Cardiac septum (tissue), 1 donor: ENCODE data around the gene DCLRE1A. TPM values are rescaled to one million over a fixed set of nuclear protein-coding genes. Genes with fewer than 3 reads are reported as not detected.
A peak's percentile ranks its signal among the peaks of the same experiment; 100 is the strongest.
"Not testable (repeated sequence)": the region's sequence is repeated elsewhere in the genome, so short reads cannot be mapped to it uniquely, and the experiment has no call there.

ENCODE experiments used
- DNase-seq: peaks from one replicate; pipeline ENCODE4 v3.0.0-alpha.2; 2020; ENCODE audit warnings: low spot score
- intact Hi-C: fragments of 100-400 bp; cut with DNase I; formaldehyde crosslinking; loops from one replicate; pipeline ENCODE4 v1.14.0; 2022
- total RNA-seq: library from RNA; stranded (reverse); fragmentation: NEBNext Ultra II Directional; extraction: Animal tissue kit (Norgen Biotek cat#: 25700); gene quantifications from one replicate; pipeline ENCODE4 v1.2.1, GENCODE V29; 2021
- donor health status: DM: no; HTN: no; CAD: no.

The DCLRE1A gene
- total RNA-seq, 1 donor from 2014 or later, result 5.4 TPM

DNA sequence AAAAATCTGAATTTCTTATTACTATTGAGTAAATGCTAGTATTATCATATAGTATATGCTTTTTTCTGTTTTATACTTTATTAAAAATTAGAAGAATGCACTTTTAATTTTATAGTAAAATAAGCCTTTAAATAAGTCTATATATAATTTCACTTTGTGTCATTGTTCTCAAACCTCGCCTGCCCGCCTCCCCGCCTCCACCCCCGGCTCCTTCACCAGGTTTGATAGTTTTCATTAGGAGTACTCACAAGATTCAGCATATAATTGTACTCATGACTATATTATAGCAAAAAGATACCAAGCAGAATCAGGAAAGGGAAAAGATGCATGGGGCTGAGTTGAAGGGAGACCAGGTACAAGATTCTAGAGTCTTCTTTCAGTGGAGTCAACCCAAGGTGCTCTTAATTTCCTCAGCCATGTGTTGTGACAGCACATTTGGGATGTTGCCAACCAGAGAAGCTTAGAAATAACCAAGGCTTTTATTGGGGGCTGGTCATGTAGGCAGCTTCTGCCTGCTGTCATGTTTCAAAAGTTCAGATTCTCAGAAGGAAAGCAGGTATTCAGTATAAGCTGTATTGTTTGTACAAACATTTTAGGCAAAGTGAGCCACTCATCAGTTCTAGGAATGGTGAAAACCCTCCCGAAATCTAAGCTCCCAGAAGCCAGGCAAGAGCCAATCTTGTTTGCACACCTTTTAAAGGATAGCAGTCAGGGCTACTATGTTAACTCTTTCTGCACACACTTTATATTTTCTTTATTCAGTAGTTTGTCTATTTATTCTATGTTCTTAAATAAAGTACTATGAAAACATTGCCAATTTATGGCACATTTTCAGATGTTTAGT is 12.9 kb upstream of the DCLRE1A start:
- intact Hi-C loops, result no loop called here
- DNase-seq, result no peak

DNA sequence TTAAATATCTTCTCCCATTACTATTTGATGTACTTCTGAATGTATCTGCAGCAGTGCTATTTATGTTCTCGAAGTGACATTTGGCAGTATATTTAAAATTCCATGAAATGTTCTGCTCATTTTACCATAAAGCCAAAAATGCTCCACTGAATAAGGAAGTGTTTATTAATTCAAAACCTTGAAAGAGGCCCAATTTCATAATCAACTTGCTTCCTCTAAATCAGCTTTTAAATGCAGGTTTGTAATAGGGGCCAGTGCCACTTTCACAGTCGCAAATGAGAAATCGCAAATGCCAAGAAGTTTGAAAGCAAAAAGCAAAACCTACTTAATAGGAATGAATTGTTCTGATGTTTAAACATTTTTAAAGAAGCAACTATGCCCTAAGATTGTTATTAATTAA is 12.0 kb upstream of the DCLRE1A start:
- intact Hi-C loops, result no loop called here
- DNase-seq, result no peak

GRCh38 chr10:113859261-113859660 is 5.4 kb upstream of the DCLRE1A start:
- no peak for DNase-seq
- intact Hi-C loops, result loop anchor here (5.0 kb wide), 1 partner anchor 203 kb away; no protein-coding TSS in a partner anchor

GRCh38 chr10:113858541-113858940 is 4.7 kb upstream of the DCLRE1A start:
- intact Hi-C loops, result loop anchor here (5.0 kb wide), 1 partner anchor 204 kb away; no protein-coding TSS in a partner anchor
- DNase-seq, result no peak

DNA sequence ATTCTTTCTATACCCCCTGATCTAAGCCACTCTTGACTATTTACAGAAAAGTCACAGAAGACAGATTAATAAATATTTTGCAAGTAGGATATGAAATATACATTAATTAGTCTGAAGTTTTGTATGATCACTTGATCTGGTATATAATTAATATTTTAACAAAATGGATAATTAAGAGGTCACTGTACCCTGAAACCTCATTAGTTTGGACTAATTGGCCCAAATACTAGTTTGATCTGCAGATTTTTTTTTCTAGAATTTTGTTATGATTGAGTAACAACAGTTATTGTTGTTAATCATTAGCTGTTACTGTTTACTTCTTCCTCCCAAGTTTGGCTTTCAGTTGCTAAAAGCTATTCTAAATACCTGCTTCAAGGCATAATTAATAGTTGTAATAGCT is 3.3 kb upstream of the DCLRE1A start:
- intact Hi-C loops, result loop anchor here (5.0 kb wide), 1 partner anchor 205 kb away; no protein-coding TSS in a partner anchor
- DNase-seq, result no peak

- intact Hi-C loops, result loop anchor here (5.0 kb wide), 1 partner anchor 206 kb away; no protein-coding TSS in a partner anchor
- DNase-seq, result no peak
These were observed 2.7 kb upstream of the DCLRE1A start for GRCh38 chr10:113856563-113856962.

DNA sequence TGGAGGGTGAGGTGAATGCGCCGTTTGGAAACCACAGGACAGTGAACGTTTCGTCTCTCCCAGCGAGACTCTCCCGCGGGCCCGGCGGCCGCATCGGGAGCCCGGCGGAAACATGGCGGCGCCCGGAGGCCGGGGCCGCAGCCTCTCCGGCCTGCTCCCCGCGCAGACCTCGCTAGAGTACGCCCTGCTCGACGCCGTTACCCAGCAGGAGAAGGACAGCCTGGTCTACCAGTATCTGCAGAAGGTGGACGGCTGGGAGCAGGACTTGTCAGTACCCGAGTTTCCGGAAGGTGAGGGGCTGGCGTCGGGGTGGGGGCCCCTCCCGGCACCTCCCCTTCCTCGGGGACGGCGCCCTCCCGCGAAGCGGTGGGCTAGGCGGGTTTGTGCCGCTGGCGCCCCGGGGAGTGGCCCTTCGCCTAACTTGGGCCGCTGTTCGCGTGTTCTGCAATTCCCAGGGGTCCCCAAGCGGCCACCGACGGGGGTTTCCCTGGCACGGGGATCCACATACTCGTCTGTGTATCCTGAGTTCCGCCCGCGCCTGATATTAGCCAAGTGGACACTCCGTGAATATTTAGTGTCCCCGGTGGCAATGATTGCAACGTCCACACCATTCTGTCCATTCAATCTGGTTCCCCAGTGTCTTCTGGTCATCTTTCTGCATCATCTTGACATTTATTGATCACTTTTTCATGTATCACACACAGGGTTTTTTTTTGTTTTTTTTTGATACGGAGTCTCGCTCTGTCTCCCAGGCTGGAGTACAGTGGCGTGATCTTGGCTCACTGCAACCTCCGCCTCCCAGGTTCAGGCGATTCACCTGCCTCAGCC is 1.1 kb upstream of the DCLRE1A start:
- intact Hi-C loops, result loop anchor here (2.0 to 5.0 kb wide), 2 partner anchors 190 to 207 kb away; no protein-coding TSS in a partner anchor
- peak; percentile 79 for DNase-seq

- no peak for DNase-seq
- intact Hi-C loops, result loop anchor here (2.0 kb wide), 1 partner anchor 191 kb away; no protein-coding TSS in a partner anchor
These were observed 287 bp downstream of the DCLRE1A start for GRCh38 chr10:113853578-113854012.

GRCh38 chr10:113849946-113850345 is 3.9 kb downstream of the DCLRE1A start:
- intact Hi-C loops, result no loop called here
- no peak for DNase-seq

DNA sequence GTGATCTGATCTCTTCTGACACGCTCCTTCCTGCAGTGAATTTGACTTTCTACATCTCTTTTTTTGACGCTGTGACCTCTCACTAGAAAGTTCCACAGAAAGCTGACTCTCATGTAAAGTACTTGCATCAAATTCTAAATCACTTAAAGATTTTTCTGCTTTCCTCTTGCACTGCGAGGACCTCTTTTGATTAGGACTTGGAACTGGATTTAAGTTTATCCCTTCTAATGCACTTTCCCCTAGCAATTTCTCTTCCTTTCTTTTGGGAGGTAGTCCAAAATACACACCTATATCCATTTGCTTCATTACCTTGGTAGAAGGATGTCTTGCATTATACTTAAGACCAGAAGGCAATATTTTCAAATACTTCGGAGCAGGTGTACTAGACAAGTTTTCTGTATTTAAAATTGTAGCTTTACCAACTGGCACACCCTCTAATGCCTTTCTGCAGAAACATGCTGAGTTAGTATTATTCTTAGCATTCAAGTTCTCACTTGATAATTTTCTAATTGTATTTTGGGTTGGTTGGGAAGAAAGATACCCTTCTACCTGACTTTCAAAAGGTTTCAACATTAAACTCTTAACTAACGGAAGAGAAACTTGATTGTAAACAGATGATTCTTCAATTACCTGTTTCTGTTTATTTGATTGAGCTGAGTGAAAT is 4.6 kb downstream of the DCLRE1A start:
- intact Hi-C loops, result no loop called here
- no peak for DNase-seq

- no peak for DNase-seq
- intact Hi-C loops, result no loop called here
These were observed 7.8 kb downstream of the DCLRE1A start for GRCh38 chr10:113846036-113846435.

DNA sequence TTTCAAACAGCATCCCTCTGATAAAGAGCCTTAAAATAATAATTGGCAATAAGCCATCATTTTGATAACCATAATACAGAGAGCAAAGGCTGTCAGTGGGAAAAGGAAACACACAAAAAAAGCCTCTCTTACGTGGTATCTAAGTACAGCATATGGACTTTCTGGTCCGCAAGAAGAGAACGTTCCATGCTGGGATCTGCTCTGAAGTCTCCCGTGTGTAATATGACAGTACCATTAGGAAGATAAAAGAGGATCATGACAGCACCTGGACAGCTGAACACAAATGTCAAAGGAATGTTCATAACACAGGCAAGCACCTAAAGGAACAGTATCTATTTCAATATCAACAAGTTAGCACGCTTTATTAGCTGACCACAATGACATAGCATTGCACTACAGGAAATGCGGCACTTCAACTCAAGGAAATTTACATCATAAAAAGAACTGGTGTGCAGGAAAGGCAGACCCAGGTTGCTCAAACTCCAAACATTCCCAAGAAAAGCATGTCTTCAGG is 9.9 kb downstream of the DCLRE1A start:
- DNase-seq, result no peak
- intact Hi-C loops, result no loop called here

DNA sequence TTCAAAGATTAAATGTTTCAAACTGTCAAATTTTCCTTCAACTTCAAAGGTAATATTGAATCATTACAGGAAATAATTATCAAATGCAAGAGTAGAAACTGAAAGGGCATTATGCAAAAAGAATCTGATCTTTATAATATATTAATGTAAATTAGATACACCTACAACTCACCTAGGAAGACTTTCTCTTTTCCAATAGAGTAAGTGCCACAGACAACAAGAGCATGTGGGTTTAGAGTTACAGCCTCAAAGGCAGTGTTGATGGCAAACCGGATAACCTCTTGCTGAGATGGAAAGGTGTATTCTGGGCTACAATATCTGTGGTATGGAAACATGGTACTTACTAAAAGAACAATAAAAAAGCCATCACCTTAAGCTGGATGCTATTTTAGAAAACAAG is 11.7 kb downstream of the DCLRE1A start:
- no peak for DNase-seq
- intact Hi-C loops, result no loop called here

GRCh38 chr10:113828567-113828966 is 25.3 kb downstream of the DCLRE1A start:
- DNase-seq, intact Hi-C loops: not testable (repeated sequence)

- DNase-seq, result no peak
- intact Hi-C loops, result no loop called here
These were observed 28.1 kb downstream of the DCLRE1A start for GRCh38 chr10:113825791-113826190.

DNA sequence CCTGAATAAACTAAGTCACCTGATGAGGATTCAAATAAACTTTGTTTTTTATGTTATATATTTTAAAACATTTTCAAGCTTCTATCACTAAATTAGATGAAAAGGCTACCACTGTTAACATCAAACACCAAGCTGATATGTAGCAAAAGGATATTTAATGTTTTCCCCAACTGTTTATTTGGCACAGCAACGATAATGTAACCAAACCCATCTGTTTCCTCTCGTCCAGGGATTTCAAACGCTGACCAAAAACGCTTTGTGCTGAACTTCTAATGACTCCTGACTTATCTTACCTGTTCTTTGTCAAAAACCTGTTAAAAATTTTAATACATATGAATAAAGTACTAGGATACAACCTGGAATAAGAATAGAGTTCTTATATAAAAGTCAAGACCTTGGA is 30.5 kb downstream of the DCLRE1A start:
- intact Hi-C loops, result no loop called here
- DNase-seq, result no peak

- intact Hi-C loops, result no loop called here
- DNase-seq, result no peak
These were observed 31.7 kb downstream of the DCLRE1A start for GRCh38 chr10:113822174-113822573.

DNA sequence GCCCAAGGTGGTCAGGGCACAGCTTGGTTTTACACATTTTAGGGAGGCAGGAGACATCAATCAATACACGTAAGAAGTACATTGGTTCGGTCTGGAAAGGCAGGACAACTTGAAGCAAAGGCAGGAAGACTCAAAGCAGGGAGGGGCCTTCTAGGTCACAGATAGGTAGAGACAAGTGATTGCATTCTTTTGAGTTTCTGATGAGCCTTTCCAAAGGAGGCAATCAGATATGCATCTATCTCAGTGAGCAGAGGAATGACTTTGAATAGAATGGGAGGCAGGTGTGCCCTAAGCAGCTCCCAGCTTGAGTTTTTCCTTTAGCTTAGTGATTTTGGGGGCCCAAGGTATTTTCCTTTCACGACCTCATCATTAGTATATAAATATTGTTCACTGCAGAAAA is 32.6 kb downstream of the DCLRE1A start:
- intact Hi-C loops, DNase-seq: not testable (repeated sequence)

DNA sequence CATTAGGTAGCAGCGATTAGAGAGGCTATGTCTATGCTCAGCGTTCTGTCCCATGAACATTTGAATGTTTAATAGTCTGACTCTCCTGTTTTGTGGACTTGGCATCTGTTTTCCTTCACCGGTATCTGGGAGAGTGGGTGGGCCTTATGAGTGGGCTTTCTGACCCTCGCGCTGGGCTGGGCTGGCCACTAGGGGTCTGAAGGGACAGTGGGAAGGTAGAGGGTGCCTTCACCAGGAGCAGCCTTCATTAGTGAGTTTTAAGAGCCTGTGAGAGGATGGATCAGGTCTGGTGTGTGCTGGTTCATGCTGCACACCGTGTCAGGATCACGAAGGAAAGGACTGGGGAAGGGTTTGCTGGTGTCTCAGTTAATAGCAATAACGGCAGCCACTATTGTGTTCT is 33.4 kb downstream of the DCLRE1A start:
- intact Hi-C loops, result no loop called here
- DNase-seq, result no peak

DNA sequence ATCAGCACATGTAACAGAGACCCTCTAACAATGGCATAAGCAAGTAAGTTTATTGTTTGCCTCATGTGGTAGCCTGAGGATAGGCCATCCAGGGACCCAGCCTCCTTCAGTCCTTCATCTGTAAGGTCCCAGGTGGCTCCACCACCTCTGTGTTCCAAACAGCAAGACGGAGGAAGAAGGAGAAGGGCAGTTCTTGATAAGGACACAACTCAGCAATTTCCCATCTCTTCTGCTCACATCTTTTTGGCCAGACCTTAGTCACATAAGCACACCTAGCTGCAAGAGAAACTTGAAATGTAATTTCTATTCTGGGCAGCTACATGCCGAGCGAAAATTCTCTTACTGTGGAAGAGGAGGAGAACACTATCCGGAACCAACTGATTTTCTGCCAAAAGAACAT is 33.9 kb downstream of the DCLRE1A start:
- DNase-seq, result no peak
- intact Hi-C loops, result no loop called here
